GM19395 (cell line): ENCODE measurements around the gene ACAP2.
"Not testable (repeated sequence)": the region's sequence is repeated elsewhere in the genome, so short reads cannot be mapped to it uniquely, and the experiment has no call there.

ENCODE experiments used
- ATAC-seq: cut with Tn5 transposase; IDR thresholded peaks from one replicate; pipeline ENCODE4 v1.9.1; 2021; ENCODE audit warnings: mild to moderate bottlenecking, moderate library complexity; ENCODE audit not compliant: unreplicated experiment

The ACAP2 gene

GRCh38 chr3:195249057-195249770 is 193.6 kb downstream of the ACAP2 start:
- no peak for ATAC-seq

GRCh38 chr3:195248281-195248680 is 194.5 kb downstream of the ACAP2 start:
- ATAC-seq = no peak

- ATAC-seq = no peak
Measured at GRCh38 chr3:195247863-195248189, 195.0 kb downstream of the ACAP2 start.

- no peak for ATAC-seq
Measured at GRCh38 chr3:195247086-195247862, 195.5 kb downstream of the ACAP2 start.

- no peak for ATAC-seq
Measured at GRCh38 chr3:195246581-195246995, 196.2 kb downstream of the ACAP2 start.

- ATAC-seq = no peak
Measured at GRCh38 chr3:195245531-195245951, 197.3 kb downstream of the ACAP2 start.

- no peak for ATAC-seq
Measured at GRCh38 chr3:195241592-195242355, 201.0 kb downstream of the ACAP2 start.

GRCh38 chr3:195240939-195241338 is 201.9 kb downstream of the ACAP2 start:
- ATAC-seq = no peak

- ATAC-seq = no peak
Measured at GRCh38 chr3:195240171-195240701, 202.6 kb downstream of the ACAP2 start.

- ATAC-seq = no peak
Measured at GRCh38 chr3:195239121-195239520, 203.7 kb downstream of the ACAP2 start.

GRCh38 chr3:195238586-195239118 is 204.2 kb downstream of the ACAP2 start:
- no peak for ATAC-seq

GRCh38 chr3:195238081-195238571 is 204.7 kb downstream of the ACAP2 start:
- no peak for ATAC-seq

GRCh38 chr3:195236801-195237570 is 205.8 kb downstream of the ACAP2 start:
- no peak for ATAC-seq

GRCh38 chr3:195236076-195236798 is 206.6 kb downstream of the ACAP2 start:
- ATAC-seq = no peak

- no peak for ATAC-seq
Measured at GRCh38 chr3:195230244-195230643, 212.6 kb downstream of the ACAP2 start.

GRCh38 chr3:195228886-195229285 is 213.9 kb downstream of the ACAP2 start:
- ATAC-seq = not testable (repeated sequence)

GRCh38 chr3:195227871-195228270 is 214.9 kb downstream of the ACAP2 start:
- ATAC-seq = no peak

- ATAC-seq = no peak
Measured at GRCh38 chr3:195226900-195227447, 215.8 kb downstream of the ACAP2 start.

- no peak for ATAC-seq
Measured at GRCh38 chr3:195226445-195226844, 216.4 kb downstream of the ACAP2 start.
